NCI-H2196 treated with DMSO at 0.1 percent for 48 hours (cell line): Measurements from ENCODE around the gene PODN.

Source experiments
- DNase-seq: peaks from one replicate; lab custom pipeline; 2025; ENCODE audit not compliant: unreplicated experiment; lab: John Stamatoyannopoulos, UW

Gene PODN

GRCh38 chr1:53088616-53089300, 26.7 kb downstream of the PODN start:
- DNase-seq, result no peak

GRCh38 chr1:53089478-53090226, 27.6 kb downstream of the PODN start:
- no peak for DNase-seq

- DNase-seq, result no peak
Measured at GRCh38 chr1:53090227-53091147, 28.5 kb downstream of the PODN start.

- no peak for DNase-seq
Measured at GRCh38 chr1:53091841-53092645, 30.0 kb downstream of the PODN start.

- DNase-seq, result no peak
Measured at GRCh38 chr1:53092659-53093450, 30.8 kb downstream of the PODN start.

GRCh38 chr1:53093451-53093754, 31.4 kb downstream of the PODN start:
- no peak for DNase-seq

- no peak for DNase-seq
Measured at GRCh38 chr1:53093778-53094532, 31.9 kb downstream of the PODN start.

GRCh38 chr1:53094533-53094919, 32.5 kb downstream of the PODN start:
- DNase-seq, result no peak

GRCh38 chr1:53104289-53104913, 42.4 kb downstream of the PODN start:
- no peak for DNase-seq

GRCh38 chr1:53107090-53107489, 45.1 kb downstream of the PODN start:
- DNase-seq, result no peak

- DNase-seq, result peak; percentile 46
Measured at GRCh38 chr1:53107570-53108322, 45.7 kb downstream of the PODN start.

- DNase-seq, result no peak
Measured at GRCh38 chr1:53108646-53109580, 46.9 kb downstream of the PODN start.

- DNase-seq, result no peak
Measured at GRCh38 chr1:53110370-53111072, 48.5 kb downstream of the PODN start.

- no peak for DNase-seq
Measured at GRCh38 chr1:53111073-53111556, 49.1 kb downstream of the PODN start.

GRCh38 chr1:53111693-53112092, 49.7 kb downstream of the PODN start:
- DNase-seq, result no peak

GRCh38 chr1:53112271-53112774, 50.3 kb downstream of the PODN start:
- DNase-seq, result no peak
